Activated CD4-positive, alpha-beta T cell treated with anti-CD3 and anti-CD28 coated beads, Interleukin-2, amount 10 ng/mL, durations not matched to agents 24 days and 14 days (primary cell): ENCODE measurements around the gene AP1M2. TPM values are rescaled to one million over a fixed set of nuclear protein-coding genes. Genes with fewer than 3 reads are reported as not detected.
"Not testable (repeated sequence)": the region's sequence is repeated elsewhere in the genome, so short reads cannot be mapped to it uniquely, and the experiment has no call there.

Experiments
- DNase-seq: peaks from one replicate; pipeline ENCODE4 v3.0.0; 2022
- H3K27ac Mint-ChIP-seq: one replicate; pipeline ENCODE4 v1.8.0; 2022; ENCODE audit warnings: mild to moderate bottlenecking, mixed read lengths
- H3K27me3 Mint-ChIP-seq: one replicate; pipeline ENCODE4 v1.8.0; 2022; ENCODE audit warnings: mixed read lengths
- H3K36me3 Mint-ChIP-seq: one replicate; pipeline ENCODE4 v1.8.0; 2022; ENCODE audit warnings: low read depth, mild to moderate bottlenecking, mixed read lengths
- H3K4me1 Mint-ChIP-seq: one replicate; pipeline ENCODE4 v1.8.0; 2021; ENCODE audit warnings: mixed read lengths
- H3K4me3 Mint-ChIP-seq: one replicate; pipeline ENCODE4 v1.8.0; 2022; ENCODE audit warnings: mild to moderate bottlenecking, moderate library complexity, mixed read lengths
- H3K9me3 Mint-ChIP-seq: one replicate; pipeline ENCODE4 v1.8.0; 2021; ENCODE audit warnings: mixed read lengths
- intact Hi-C: fragments of 100-400 bp; cut with micrococcal nuclease; formaldehyde crosslinking; loops from one replicate; pipeline ENCODE4 v1.15.1; 2023
- total RNA-seq: library from RNA; stranded (reverse); gene quantifications from 2 replicates; pipeline ENCODE4 v1.2.3, GENCODE V29; 2022

The AP1M2 gene
- total RNA-seq, 1 donor from 2014 or later: not detected

DNA sequence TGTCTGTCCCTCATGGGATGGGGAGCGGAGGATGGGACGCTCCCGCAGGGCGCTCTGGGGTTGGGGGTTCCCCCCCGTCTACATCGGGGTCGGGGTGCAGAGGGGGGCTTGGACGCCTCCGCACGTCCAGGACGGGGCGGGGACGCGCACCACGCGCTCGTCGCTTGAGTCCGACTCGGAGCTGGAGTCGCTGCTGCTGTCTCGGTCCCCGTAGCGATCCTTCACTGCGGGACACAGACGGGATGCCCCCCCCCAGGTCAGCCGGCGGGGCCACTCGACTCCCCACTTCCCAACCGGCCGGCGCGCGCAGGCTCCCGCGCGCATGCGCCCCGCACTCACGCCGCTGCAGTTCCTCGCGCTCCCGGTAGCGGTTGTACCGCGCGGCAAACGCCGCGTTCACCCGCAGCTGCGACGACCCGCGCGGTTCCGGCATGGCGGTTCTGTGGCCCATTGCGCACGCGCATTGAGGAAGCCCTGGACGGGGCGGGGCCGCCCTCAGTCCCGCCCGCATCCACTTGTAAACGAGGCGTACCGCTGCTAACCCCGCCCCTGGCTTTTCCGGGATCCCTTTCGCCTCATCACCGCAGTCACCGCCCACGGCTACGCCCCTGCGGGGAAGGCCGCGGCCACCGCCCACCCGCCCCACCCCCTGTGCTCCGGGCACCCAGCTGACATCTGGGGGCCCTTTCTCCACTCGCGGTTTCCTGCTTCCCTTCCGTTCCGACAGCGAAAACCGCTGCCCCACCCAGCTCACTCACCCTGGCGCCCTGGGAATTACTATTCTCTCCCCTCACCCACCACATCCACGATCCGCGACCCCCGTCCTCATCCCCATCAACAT, 21.3 kb downstream of the AP1M2 start, which contains the start of gene KRI1:
TSS of gene KRI1 (minus strand) at position 444 of the 841 bp plus-strand sequence. CDS start at position 433, 11 bp downstream.
- intact Hi-C loops: loop anchor here (1.0 to 10.0 kb wide), 12 partner anchors 13 to 461 kb away; partner anchors contain the start of genes ANGPTL6, CARM1, CDC37 and ICAM1
- H3K27ac Mint-ChIP-seq: peak within 1 kb of the TSS; percentile 96
- peaks cover 47% of the 10 kb centered on the region for H3K4me1 Mint-ChIP-seq
- peak; percentile 100 for DNase-seq
- peak within 1 kb of the TSS; percentile 99 for H3K4me3 Mint-ChIP-seq
- peaks cover 3% of the 10 kb centered on the region for H3K27me3 Mint-ChIP-seq
- H3K36me3 Mint-ChIP-seq: peaks cover 48% of the 10 kb centered on the region
- H3K9me3 Mint-ChIP-seq: no peaks in the 10 kb centered on the region

DNA sequence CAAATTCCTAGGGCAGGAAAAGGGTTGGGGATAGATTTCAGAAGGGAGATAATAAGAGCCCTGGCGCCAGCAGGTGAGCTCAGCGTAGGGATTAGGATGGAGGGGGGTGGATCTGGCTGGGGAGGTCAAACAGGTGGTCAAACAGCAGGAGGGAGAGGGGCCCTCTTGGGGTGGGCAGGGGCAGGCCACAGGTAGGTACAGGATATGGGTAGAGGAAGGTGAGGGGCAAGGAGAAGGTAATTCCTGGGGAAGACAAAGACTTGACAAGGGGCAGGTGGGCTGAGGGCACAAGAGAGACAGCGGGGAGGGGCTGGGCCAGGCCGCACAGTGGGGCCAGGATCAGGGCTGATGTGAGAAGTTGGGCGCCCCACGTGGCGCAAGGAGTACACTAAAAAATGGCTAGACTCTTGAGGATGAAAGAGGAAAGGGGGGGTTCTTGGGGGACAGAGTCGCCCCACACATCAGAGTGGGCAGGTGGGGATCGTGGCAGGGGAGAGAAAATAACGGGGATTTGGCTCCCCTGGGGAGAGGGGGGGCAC, 22.0 kb downstream of the AP1M2 start:
- H3K4me3 Mint-ChIP-seq: peak overlapping the region; percentile 99

DNA sequence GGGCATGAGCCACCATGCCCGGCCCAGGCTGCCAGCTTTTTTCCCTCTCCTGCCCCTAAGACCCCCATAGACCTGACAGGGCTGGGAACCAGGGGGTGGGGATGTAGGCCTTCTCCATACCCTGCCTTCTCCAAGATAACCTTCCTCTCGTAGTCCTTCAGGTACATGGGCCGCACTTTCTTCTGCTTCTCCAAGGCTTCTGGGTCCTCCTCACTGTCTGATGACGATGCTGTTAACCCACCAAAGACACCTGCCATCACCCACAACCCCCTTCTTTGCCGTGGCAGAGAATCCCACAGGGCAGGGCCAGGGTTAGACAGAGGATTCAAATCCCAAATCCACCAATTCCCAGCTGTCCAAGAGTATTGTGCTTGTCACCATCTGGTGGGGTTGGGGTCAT, 24.5 kb downstream of the AP1M2 start:
- Mint-ChIP-seq H3K27me3 (peaks cover 3% of the 10 kb centered on the region), H3K4me1 (peaks cover 33% of the 10 kb centered on the region), H3K27ac (no peak overlapping the region), H3K36me3 (peaks cover 63% of the 10 kb centered on the region), H3K9me3 (no peaks in the 10 kb centered on the region), H3K4me3 (no peak overlapping the region)
- DNase-seq: no peak
- intact Hi-C loops: loop anchor here (10.0 kb wide), 2 partner anchors 312 to 458 kb away; partner anchors contain the start of genes ANGPTL6, CARM1 and PPAN

More for the DNA sequence above, 22.0 kb downstream of the AP1M2 start:
- H3K4me1 Mint-ChIP-seq: peaks cover 45% of the 10 kb centered on the region
- DNase-seq: peak; percentile 85
- H3K9me3 Mint-ChIP-seq: no peaks in the 10 kb centered on the region
- intact Hi-C loops: loop anchor here (5.0 to 10.0 kb wide), 8 partner anchors 58 to 460 kb away; partner anchors contain the start of genes ANGPTL6, CARM1, CDC37 and ICAM1
- peak overlapping the region; percentile 96 for H3K27ac Mint-ChIP-seq
- H3K27me3 Mint-ChIP-seq: peaks cover 3% of the 10 kb centered on the region
- H3K36me3 Mint-ChIP-seq: peaks cover 53% of the 10 kb centered on the region

DNA sequence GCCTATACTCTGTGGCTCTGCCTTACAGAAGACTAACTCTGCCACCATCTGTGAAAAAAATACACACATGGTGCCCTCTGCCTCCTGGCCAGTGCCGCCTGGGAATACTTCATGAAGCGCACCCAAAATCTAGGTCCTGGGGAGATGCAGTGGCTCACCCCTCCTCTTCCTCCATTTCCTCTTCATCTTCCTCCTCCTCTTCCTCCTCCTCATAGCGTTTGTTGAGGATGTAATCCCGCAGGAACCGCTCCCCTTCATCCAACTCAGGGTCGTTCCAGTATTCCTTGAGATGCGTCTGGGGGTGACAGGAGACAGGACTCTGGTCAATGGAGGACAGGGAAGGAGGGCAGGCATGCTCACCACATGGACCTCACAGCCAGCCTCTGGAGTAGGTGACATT, 27.0 kb downstream of the AP1M2 start:
- DNase-seq: no peak
- peaks cover 55% of the 10 kb centered on the region for H3K36me3 Mint-ChIP-seq
- H3K27ac Mint-ChIP-seq: no peak overlapping the region
- intact Hi-C loops: loop anchor here (10.0 kb wide), 2 partner anchors 315 to 455 kb away; partner anchors contain the start of genes ANGPTL6, CARM1 and PPAN
- H3K4me3 Mint-ChIP-seq: no peak overlapping the region
- no peaks in the 10 kb centered on the region for H3K9me3 Mint-ChIP-seq
- H3K4me1 Mint-ChIP-seq: peaks cover 26% of the 10 kb centered on the region
- H3K27me3 Mint-ChIP-seq: no peaks in the 10 kb centered on the region

DNA sequence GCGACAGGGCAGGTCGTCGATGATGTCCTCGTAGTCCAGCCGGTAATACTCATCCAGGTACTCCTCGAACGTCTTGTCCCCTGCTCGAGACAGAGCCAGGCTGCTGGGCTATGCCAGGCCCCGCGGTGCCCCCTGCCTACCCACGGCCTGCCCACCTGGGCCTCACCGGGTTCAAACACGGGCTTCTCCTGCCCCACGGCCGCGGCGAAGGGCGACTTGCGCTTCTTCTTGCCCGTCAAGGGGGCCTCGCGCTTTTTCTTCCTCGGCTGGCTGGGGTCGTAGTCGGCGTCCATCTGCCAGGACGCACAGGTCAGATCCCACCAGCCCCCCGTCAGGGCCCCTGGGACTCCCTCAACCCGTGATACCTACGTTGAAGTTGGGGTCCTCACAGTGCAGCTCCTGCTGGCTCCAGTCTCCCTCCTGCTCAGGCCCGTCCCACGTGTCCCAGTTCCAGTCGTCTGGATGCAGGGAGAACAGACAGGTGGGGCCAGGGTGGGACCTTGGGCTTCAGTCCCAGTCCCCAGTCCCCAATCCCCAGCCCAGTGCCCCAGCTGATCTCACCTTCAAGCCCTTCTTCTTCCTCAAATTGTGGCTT, 29.4 kb downstream of the AP1M2 start:
- no peak overlapping the region for H3K27ac Mint-ChIP-seq
- H3K4me1 Mint-ChIP-seq: peaks cover 40% of the 10 kb centered on the region
- no peak overlapping the region for H3K4me3 Mint-ChIP-seq
- no peaks in the 10 kb centered on the region for H3K27me3 Mint-ChIP-seq
- no peak for DNase-seq
- intact Hi-C loops: no loop called here
- peaks cover 60% of the 10 kb centered on the region for H3K36me3 Mint-ChIP-seq
- H3K9me3 Mint-ChIP-seq: no peaks in the 10 kb centered on the region

DNA sequence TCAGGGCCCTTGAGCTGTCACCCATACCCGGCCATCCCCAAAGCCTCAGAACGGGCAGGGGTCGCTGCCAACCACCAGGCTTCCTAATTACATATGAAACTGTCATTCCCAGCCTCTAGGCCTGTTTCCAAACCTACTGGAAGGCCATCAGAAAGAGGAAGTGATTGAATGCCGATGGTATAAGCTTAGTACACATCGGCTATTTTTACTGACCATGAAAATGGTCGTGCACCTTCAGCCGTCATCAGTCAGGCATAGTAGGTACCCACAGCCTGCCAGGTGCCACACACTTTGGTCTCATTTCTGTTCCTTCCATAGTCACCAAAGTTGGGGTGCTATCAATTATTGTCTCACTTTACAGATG, 31.5 kb downstream of the AP1M2 start:
- intact Hi-C loops: no loop called here
- Mint-ChIP-seq H3K9me3 (no peaks in the 10 kb centered on the region), H3K27ac (peak overlapping the region; percentile 75), H3K27me3 (no peaks in the 10 kb centered on the region), H3K4me3 (no peak overlapping the region), H3K36me3 (peaks cover 59% of the 10 kb centered on the region), H3K4me1 (peaks cover 41% of the 10 kb centered on the region)
- DNase-seq: no peak

DNA sequence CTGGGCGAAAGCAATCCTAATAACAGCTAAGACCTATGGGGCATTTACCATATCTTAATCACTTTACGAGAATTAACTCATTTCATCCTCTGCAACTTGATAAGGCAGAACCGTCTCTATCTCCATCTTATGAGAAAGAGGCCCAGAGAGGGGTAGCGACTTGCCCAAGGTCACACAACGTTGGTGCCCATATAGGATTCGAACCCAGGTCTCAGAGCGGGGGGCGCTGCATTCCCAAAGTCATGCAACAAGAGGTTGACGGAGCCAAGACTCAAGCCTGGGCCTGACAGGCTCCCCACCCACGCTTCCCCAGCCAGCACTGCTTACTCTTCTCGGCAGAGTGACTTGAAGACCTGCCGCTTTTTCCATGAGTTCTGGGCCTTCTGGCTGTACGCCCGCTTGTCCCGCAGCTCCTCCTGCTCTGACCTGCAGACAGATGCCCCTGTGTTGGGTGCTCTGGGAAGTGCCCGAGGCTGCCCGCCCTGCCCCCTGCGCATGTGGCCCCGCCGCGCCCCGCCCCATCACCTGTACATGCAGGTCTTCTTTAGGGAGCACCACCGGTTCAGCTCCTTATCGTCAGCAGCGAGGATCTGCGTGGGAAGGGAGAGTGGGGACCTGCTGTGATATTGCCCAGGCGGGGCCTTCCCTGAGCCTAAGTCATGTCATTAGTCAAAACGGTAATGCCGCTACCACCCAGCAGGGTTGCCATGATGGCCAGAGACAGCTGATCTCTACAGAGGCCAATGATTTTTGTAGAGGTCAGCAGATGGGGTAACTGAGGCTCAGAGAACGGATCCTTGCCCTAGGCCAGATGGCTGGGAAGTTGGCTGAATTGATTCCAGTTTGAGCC, 32.1 kb downstream of the AP1M2 start:
- Mint-ChIP-seq H3K27me3 (no peaks in the 10 kb centered on the region), H3K27ac (peak overlapping the region; percentile 95), H3K36me3 (peaks cover 58% of the 10 kb centered on the region), H3K4me3 (peak overlapping the region; percentile 76), H3K9me3 (no peaks in the 10 kb centered on the region), H3K4me1 (peaks cover 45% of the 10 kb centered on the region)
- DNase-seq: peak; percentile 61
- intact Hi-C loops: loop anchor here (5.0 kb wide), 1 partner anchor 43 kb away; no protein-coding TSS in a partner anchor

DNA sequence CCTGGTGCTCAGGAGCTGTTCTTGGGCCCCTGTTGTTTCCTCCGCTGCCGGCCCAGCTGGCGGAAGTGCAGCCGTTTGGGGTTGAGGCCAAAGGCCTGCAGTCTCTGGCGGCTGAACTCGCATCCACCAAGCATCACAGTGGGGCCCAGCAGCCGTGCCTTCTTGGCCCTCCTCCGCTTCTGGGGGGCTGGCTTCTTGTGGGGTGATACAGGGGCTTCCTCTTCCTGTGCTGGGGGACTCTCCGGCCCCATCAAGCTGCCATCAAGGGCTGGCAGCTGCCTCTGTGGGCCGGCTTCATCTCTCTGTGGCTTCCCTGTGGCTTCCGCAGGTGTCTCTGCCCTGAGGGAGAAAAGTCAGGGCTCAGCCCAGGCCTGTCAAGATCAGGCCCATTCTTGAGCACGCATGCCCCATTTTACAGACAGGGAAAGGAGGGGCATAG, 33.1 kb downstream of the AP1M2 start:
- Mint-ChIP-seq H3K4me3 (peak overlapping the region; percentile 76), H3K4me1 (peaks cover 43% of the 10 kb centered on the region), H3K27ac (peak overlapping the region; percentile 95), H3K36me3 (peaks cover 59% of the 10 kb centered on the region), H3K27me3 (no peaks in the 10 kb centered on the region), H3K9me3 (no peaks in the 10 kb centered on the region)
- DNase-seq: peak; percentile 91
- intact Hi-C loops: loop anchor here (2.0 to 5.0 kb wide), 2 partner anchors 13 to 42 kb away; partner anchors contain the start of gene KRI1

DNA sequence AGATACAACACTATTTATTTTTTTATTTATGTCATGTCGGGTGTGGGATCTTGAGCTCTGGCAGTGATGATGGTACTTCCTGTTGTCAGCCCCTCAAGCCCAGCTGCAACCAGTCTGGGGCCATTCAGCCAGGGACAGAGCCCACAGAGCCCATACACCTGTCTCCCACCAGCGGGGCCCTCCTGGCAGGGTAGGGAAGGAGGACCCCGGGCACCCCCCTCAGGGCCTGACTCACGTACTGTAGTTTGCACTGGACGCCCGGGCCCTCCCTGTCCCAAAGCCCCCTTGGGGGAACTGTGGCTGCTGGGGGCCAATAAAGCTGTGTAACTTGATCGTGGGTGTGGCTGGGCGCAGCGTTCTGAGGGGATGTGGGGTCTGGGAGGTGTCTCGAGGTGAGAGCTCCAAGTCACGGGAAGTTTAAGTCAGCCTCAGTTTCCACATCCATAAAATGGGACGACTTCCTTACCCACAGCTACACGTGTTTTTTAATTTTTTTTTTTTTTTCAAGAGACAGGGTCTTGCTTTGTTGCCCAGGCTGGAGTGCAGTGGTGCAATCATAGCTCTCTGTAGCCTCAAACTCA, 33.9 kb downstream of the AP1M2 start:
- Mint-ChIP-seq H3K27ac (peak overlapping the region; percentile 95), H3K9me3 (no peaks in the 10 kb centered on the region), H3K4me3 (peak overlapping the region; percentile 76), H3K27me3 (no peaks in the 10 kb centered on the region), H3K4me1 (peaks cover 43% of the 10 kb centered on the region), H3K36me3 (peaks cover 59% of the 10 kb centered on the region)
- DNase-seq: no peak
- intact Hi-C loops: loop anchor here (2.0 to 5.0 kb wide), 2 partner anchors 14 to 41 kb away; partner anchors contain the start of gene KRI1

DNA sequence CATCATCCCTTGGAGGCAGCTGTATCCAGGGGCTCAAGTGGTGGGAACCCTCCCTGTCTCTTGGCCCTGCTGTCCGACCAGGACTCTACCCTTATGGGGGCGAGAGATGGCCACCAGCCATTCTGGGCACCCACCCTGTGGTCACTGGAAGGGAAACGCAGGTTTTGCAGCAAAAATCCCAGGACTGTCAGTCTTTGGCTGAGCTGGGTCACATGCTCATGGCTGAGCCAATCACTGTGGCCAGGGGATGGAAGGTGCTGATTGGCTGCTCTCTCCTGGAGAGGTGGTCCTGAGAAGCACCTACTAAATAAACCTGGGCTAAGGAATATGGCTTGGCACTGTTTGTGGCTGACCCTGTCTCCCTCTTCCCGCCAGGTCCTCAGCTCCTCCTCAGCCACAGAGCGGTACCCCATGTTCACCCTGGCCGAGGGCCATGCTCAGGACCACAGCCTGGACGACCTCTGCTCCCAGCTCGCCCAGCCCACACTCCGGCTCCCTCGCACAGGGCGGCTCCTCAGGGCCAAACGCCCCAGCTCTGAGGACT, 34.5 kb downstream of the AP1M2 start:
- peaks cover 55% of the 10 kb centered on the region for H3K36me3 Mint-ChIP-seq
- H3K9me3 Mint-ChIP-seq: no peaks in the 10 kb centered on the region
- H3K4me1 Mint-ChIP-seq: peaks cover 43% of the 10 kb centered on the region
- intact Hi-C loops: loop anchor here (2.0 to 5.0 kb wide), 2 partner anchors 14 to 40 kb away; partner anchors contain the start of gene KRI1
- DNase-seq: peak; percentile 72
- H3K27me3 Mint-ChIP-seq: no peaks in the 10 kb centered on the region
- H3K4me3 Mint-ChIP-seq: peak overlapping the region; percentile 19
- peak overlapping the region; percentile 95 for H3K27ac Mint-ChIP-seq

DNA sequence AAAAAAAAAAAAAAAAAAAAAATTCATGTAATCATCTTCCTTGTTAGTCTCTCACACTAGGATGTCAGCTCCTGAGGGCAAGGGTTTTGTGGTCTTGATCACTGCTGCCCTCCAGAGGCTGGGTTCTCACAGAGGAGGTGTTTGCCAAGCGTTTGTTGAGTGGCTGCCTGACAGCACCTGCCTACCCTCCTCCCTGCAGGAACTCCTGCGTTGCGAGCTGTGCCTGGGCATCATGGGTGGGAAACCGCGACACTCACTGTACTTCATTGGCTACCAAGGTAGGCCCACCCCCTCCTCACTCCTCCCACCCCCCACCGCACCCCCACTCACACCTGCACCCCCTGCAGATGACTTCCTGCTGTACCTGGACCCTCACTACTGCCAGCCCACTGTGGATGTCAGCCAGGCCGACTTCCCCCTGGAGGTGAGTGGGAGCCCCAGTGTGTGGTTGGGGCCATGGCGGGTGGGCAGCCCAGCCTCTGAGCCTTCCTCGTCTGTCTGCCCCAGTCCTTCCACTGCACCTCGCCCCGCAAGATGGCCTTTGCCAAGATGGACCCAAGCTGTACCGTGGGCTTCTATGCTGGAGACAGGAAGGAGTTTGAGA, 35.3 kb downstream of the AP1M2 start:
- peak overlapping the region; percentile 67 for H3K27ac Mint-ChIP-seq
- intact Hi-C loops: loop anchor here (2.0 to 5.0 kb wide), 2 partner anchors 15 to 39 kb away; partner anchors contain the start of gene KRI1
- peaks cover 58% of the 10 kb centered on the region for H3K36me3 Mint-ChIP-seq
- no peaks in the 10 kb centered on the region for H3K27me3 Mint-ChIP-seq
- no peaks in the 10 kb centered on the region for H3K9me3 Mint-ChIP-seq
- H3K4me3 Mint-ChIP-seq: no peak overlapping the region
- peaks cover 45% of the 10 kb centered on the region for H3K4me1 Mint-ChIP-seq
- DNase-seq: peak; percentile 80

DNA sequence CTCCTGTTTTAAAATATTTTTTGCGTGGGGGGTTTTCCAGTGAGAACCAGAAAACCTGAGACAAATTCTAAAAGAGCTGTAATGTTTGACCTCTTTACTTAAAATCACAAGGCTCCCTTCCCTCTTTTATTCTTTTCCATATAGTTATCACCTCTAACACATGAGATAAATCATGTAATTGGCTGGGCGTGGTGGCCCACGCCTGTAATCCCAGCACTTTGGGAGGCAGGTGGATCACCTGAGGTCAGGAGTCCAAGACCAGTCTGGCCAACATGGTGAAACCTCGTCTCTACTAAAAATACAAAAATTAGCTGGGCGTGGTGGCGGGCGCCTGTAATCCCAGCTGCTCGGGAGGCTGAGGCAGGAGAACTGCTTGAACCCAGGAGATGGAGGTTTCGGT, 36.1 kb downstream of the AP1M2 start:
- DNase-seq, H3K27me3 Mint-ChIP-seq, H3K4me3 Mint-ChIP-seq, H3K9me3 Mint-ChIP-seq, H3K27ac Mint-ChIP-seq: not testable (repeated sequence)
- Mint-ChIP-seq H3K36me3 (peaks cover 55% of the 10 kb centered on the region), H3K4me1 (peaks cover 43% of the 10 kb centered on the region)
- intact Hi-C loops: loop anchor here (5.0 kb wide), 1 partner anchor 39 kb away; no protein-coding TSS in a partner anchor
